Epithelial cell of proximal tubule (primary cell): Measurements from ENCODE around the gene TAC3. TPM values are rescaled to one million over a fixed set of nuclear protein-coding genes. Genes with fewer than 3 reads are reported as not detected.
"Not testable (repeated sequence)": the region's sequence is repeated elsewhere in the genome, so short reads cannot be mapped to it uniquely, and the experiment has no call there.

ENCODE experiments used
- DNase-seq: peaks from one replicate; pipeline ENCODE4 v3.0.0-alpha.2; 2011; ENCODE audit warnings: low read depth
- H3K4me3 ChIP-seq: 2 replicates; pipeline ENCODE4 v1.5.1; 2011; ENCODE audit warnings: low read depth, mild to moderate bottlenecking, low read length
- CTCF ChIP-seq: conservative IDR thresholded peaks from 2 replicates; pipeline ENCODE4 v1.5.1; 2012; ENCODE audit warnings: low read depth, mild to moderate bottlenecking, low read length
- total RNA-seq: library from RNA; depleted of rRNA; stranded (reverse); fragments of >200 nt; gene quantifications from 2 replicates; pipeline ENCODE4 v1.2.3, GENCODE V29; 2015

TAC3 gene
- total RNA-seq, 1 donor from 2014 or later: not detected

- H3K4me3 ChIP-seq: no peak overlapping the region
- DNase-seq: no peak
- TF ChIP-seq CTCF: no peak
Observed at GRCh38 chr12:56980941-56981530, 35.3 kb downstream of the TAC3 start.

GRCh38 chr12:56980268-56980667 is 36.1 kb downstream of the TAC3 start:
- no peak overlapping the region for H3K4me3 ChIP-seq
- no peak for TF ChIP-seq CTCF
- no peak for DNase-seq

GRCh38 chr12:56979628-56980027 is 36.7 kb downstream of the TAC3 start:
- DNase-seq: no peak
- TF ChIP-seq CTCF: no peak
- H3K4me3 ChIP-seq: no peak overlapping the region

GRCh38 chr12:56978397-56979138 is 37.8 kb downstream of the TAC3 start:
- DNase-seq: no peak
- no peak for TF ChIP-seq CTCF
- H3K4me3 ChIP-seq: no peak overlapping the region

- DNase-seq, H3K4me3 ChIP-seq: not testable (repeated sequence)
Observed at GRCh38 chr12:56977361-56977760, 39.0 kb downstream of the TAC3 start.

- DNase-seq, H3K4me3 ChIP-seq: not testable (repeated sequence)
Observed at GRCh38 chr12:56974224-56974623, 42.1 kb downstream of the TAC3 start.

- not testable (repeated sequence) for H3K4me3 ChIP-seq, DNase-seq
Observed at GRCh38 chr12:56968910-56969309, 47.4 kb downstream of the TAC3 start.

- not testable (repeated sequence) for H3K4me3 ChIP-seq, DNase-seq
Observed at GRCh38 chr12:56965997-56966642, 50.2 kb downstream of the TAC3 start.

GRCh38 chr12:56965124-56965523 is 51.2 kb downstream of the TAC3 start:
- DNase-seq, H3K4me3 ChIP-seq: not testable (repeated sequence)

- not testable (repeated sequence) for H3K4me3 ChIP-seq, DNase-seq
Observed at GRCh38 chr12:56963557-56963956, 52.8 kb downstream of the TAC3 start.

GRCh38 chr12:56962247-56962646 is 54.1 kb downstream of the TAC3 start:
- not testable (repeated sequence) for DNase-seq, H3K4me3 ChIP-seq
